CD4-positive, alpha-beta T cell treated with Interleukin-6 for 4 hours (primary cell): ENCODE measurements around the gene CDKN2D.
A peak's percentile ranks its signal among the peaks of the same experiment; 100 is the strongest.
"Not testable (repeated sequence)": the region's sequence is repeated elsewhere in the genome, so short reads cannot be mapped to it uniquely, and the experiment has no call there.

ENCODE experiments used
- DNase-seq: peaks from one replicate; pipeline ENCODE4 v3.0.0-alpha.2; 2020; ENCODE audit warnings: mixed read lengths

CDKN2D gene

DNA sequence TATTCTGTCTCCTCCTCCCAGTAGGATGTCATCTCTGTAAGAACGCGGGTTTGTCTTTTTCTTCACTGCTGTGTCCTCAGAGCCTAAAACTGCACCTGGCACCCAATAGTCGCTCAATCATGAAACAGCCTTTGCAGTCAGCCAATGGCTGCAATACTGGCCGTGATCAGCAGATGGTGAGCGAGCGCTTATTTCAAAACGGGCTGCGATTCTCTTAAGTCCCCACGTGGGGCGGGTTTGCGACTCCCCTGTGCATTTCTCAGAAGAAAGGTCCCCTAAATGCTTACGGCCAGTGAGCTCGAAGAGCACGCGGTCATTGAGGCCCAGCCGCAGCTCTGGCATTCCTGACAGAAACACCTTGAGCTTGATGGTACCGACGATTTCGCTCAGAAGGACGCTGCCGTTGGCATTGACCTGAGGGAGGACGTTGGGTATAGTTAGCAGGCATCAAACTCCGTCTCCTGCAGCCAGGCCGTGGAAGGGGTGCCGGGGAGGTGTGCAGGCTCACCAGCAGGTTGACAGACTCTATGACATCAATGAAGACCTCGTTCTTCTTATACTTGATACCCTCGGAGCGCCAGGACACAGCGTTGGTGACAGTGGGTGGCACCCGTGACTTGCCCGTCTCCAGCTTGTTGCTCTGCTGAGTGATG is 12.3 kb upstream of the CDKN2D start:
- DNase-seq, result peak; percentile 92

DNA sequence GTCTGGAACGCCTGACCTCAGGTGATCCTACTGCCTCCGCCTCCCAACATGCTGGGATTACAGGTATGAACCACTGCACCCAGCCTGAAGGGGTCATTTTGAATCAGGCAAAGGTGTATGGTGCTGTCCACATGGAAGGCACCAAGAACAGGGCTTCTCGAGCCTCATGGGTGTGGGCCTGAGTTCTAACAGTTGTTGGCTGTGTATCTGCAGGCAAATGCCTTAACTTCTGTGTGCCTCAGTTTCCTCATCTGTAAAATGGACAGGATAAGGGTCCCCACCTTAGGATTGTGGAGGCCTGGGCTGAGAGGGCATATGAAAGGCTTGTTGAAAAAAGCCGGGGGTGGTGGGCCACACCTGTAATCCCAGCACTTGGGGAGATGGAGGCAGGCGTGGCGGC is 9.2 kb upstream of the CDKN2D start:
- DNase-seq, result no peak

DNA sequence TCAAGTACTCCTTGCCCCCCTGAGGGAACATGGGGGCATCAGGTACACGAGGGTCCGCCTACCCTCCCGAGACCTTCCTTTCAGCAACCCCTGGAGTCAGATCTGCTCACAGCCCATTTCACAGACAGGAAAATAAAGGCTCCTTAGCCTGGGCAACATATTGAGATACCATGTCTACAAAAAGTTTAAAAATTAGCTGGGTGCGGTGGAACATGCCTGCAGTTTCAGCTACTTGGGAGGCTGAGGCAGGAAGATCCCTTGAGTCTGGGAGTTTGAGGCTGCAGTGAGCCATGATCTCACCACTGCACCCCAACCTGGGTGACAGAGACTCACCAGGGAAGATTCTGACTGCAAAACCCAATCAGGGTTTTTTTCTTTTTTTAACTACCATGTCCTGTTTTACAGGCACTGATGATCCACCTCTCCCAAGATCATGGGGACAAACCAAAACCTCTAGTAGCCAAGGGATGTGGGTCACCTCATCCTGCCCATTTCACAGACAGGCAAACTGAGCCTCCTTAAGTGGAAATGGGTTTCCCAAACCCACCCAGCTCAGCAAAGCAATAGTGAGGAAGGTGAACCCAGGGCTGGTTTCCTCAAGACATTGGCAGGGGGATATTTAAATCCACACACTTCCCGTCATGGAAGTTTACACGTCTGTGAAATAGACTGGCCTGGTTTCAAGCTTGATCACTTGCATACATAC is 6.4 kb upstream of the CDKN2D start:
- no peak for DNase-seq

- no peak for DNase-seq
Observed at GRCh38 chr19:10574462-10574861, 5.7 kb upstream of the CDKN2D start.

DNA sequence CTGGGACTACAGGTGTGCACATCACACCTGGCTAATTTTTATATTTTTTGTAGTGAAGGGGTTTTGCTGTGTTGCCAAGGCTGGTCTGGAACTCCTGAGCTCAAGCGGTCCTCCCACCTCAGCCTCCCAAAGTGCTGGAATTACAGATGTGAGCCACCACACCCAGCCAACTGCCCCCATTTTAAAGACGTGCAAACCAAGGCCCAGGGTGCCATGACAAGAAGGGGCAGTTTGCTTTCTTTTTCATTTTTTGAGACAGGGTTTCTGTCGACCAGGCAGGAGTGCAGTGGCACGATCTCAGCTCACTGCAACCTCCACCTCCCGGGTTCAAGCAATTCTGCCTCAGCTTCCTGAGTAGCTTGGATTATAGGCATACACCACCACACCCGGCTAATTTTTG is 5.0 kb upstream of the CDKN2D start:
- DNase-seq, result not testable (repeated sequence)

GRCh38 chr19:10568062-10568825 is 535 bp downstream of the CDKN2D start:
- peak; percentile 72 for DNase-seq

GRCh38 chr19:10567656-10568055 is 1.1 kb downstream of the CDKN2D start:
- no peak for DNase-seq

- DNase-seq, result peak; percentile 39
Observed at GRCh38 chr19:10566658-10567410, 1.9 kb downstream of the CDKN2D start.

GRCh38 chr19:10566408-10566657 is 2.4 kb downstream of the CDKN2D start:
- DNase-seq, result no peak

DNA sequence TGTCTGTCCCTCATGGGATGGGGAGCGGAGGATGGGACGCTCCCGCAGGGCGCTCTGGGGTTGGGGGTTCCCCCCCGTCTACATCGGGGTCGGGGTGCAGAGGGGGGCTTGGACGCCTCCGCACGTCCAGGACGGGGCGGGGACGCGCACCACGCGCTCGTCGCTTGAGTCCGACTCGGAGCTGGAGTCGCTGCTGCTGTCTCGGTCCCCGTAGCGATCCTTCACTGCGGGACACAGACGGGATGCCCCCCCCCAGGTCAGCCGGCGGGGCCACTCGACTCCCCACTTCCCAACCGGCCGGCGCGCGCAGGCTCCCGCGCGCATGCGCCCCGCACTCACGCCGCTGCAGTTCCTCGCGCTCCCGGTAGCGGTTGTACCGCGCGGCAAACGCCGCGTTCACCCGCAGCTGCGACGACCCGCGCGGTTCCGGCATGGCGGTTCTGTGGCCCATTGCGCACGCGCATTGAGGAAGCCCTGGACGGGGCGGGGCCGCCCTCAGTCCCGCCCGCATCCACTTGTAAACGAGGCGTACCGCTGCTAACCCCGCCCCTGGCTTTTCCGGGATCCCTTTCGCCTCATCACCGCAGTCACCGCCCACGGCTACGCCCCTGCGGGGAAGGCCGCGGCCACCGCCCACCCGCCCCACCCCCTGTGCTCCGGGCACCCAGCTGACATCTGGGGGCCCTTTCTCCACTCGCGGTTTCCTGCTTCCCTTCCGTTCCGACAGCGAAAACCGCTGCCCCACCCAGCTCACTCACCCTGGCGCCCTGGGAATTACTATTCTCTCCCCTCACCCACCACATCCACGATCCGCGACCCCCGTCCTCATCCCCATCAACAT is 3.0 kb downstream of the CDKN2D start, which contains the start of gene KRI1:
Gene KRI1, minus strand, starts transcription at position 444 of the 841 bp plus-strand sequence. Its CDS starts 11 bp downstream, at position 433.
- peak; percentile 100 for DNase-seq

- DNase-seq, result peak; percentile 70
Observed at GRCh38 chr19:10565028-10565566, 3.7 kb downstream of the CDKN2D start.

- DNase-seq, result no peak
Observed at GRCh38 chr19:10562609-10563008, 6.2 kb downstream of the CDKN2D start.

DNA sequence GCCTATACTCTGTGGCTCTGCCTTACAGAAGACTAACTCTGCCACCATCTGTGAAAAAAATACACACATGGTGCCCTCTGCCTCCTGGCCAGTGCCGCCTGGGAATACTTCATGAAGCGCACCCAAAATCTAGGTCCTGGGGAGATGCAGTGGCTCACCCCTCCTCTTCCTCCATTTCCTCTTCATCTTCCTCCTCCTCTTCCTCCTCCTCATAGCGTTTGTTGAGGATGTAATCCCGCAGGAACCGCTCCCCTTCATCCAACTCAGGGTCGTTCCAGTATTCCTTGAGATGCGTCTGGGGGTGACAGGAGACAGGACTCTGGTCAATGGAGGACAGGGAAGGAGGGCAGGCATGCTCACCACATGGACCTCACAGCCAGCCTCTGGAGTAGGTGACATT is 8.6 kb downstream of the CDKN2D start:
- DNase-seq, result no peak

GRCh38 chr19:10557603-10558197 is 11.1 kb downstream of the CDKN2D start:
- no peak for DNase-seq

GRCh38 chr19:10555610-10555973 is 13.2 kb downstream of the CDKN2D start:
- no peak for DNase-seq

GRCh38 chr19:10554760-10555609 is 13.8 kb downstream of the CDKN2D start:
- no peak for DNase-seq

DNA sequence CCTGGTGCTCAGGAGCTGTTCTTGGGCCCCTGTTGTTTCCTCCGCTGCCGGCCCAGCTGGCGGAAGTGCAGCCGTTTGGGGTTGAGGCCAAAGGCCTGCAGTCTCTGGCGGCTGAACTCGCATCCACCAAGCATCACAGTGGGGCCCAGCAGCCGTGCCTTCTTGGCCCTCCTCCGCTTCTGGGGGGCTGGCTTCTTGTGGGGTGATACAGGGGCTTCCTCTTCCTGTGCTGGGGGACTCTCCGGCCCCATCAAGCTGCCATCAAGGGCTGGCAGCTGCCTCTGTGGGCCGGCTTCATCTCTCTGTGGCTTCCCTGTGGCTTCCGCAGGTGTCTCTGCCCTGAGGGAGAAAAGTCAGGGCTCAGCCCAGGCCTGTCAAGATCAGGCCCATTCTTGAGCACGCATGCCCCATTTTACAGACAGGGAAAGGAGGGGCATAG is 14.8 kb downstream of the CDKN2D start:
- DNase-seq, result peak; percentile 75

- no peak for DNase-seq
Observed at GRCh38 chr19:10553087-10553667, 15.6 kb downstream of the CDKN2D start.

DNA sequence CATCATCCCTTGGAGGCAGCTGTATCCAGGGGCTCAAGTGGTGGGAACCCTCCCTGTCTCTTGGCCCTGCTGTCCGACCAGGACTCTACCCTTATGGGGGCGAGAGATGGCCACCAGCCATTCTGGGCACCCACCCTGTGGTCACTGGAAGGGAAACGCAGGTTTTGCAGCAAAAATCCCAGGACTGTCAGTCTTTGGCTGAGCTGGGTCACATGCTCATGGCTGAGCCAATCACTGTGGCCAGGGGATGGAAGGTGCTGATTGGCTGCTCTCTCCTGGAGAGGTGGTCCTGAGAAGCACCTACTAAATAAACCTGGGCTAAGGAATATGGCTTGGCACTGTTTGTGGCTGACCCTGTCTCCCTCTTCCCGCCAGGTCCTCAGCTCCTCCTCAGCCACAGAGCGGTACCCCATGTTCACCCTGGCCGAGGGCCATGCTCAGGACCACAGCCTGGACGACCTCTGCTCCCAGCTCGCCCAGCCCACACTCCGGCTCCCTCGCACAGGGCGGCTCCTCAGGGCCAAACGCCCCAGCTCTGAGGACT is 16.2 kb downstream of the CDKN2D start:
- no peak for DNase-seq
